Ishikawa (cell line): ENCODE results near the gene C3orf18.

ENCODE experiments used
- CEBPB ChIP-seq: IDR thresholded peaks from 2 replicates; pipeline ENCODE4 v1.6.1; 2012
- CREB1 ChIP-seq: IDR thresholded peaks from 2 replicates; pipeline ENCODE4 v1.6.1; 2012; ENCODE audit warnings: low read depth
- EGR1 ChIP-seq: IDR thresholded peaks from 2 replicates; pipeline ENCODE4 v1.6.1; 2012
- EP300 ChIP-seq: IDR thresholded peaks from 2 replicates; pipeline ENCODE4 v1.6.1; 2012; ENCODE audit warnings: borderline replicate concordance
- FOXM1 ChIP-seq: IDR thresholded peaks from 2 replicates; pipeline ENCODE4 v1.6.1; 2012; ENCODE audit warnings: low read depth, borderline replicate concordance
- NFIC ChIP-seq: IDR thresholded peaks from 2 replicates; pipeline ENCODE4 v1.6.1; 2012
- RAD21 ChIP-seq: IDR thresholded peaks from 2 replicates; pipeline ENCODE4 v1.6.1; 2012; ENCODE audit warnings: low read depth
- TAF1 ChIP-seq: IDR thresholded peaks from 2 replicates; pipeline ENCODE4 v1.6.1; 2012; ENCODE audit warnings: low read depth, mild to moderate bottlenecking
- TCF12 ChIP-seq: IDR thresholded peaks from 2 replicates; pipeline ENCODE4 v1.6.1; 2012; ENCODE audit warnings: low read depth
- TEAD4 ChIP-seq: IDR thresholded peaks from 2 replicates; pipeline ENCODE4 v1.6.1; 2012
- USF1 ChIP-seq: IDR thresholded peaks from 2 replicates; pipeline ENCODE4 v1.6.1; 2012
- YY1 ChIP-seq: IDR thresholded peaks from 2 replicates; pipeline ENCODE4 v1.6.1; 2012; ENCODE audit warnings: low read depth
- ZBTB7A ChIP-seq: IDR thresholded peaks from 2 replicates; pipeline ENCODE4 v1.6.1; 2012; ENCODE audit warnings: low read depth
- TF ChIP-seq, protein P1 (sequence below): IDR thresholded peaks from 2 replicates; pipeline ENCODE4 v1.6.1; 2012; ENCODE audit warnings: low read depth, mild to moderate bottlenecking
- TF ChIP-seq, protein P2 (sequence below): IDR thresholded peaks from 2 replicates; pipeline ENCODE4 v1.6.1; 2012

C3orf18 gene

DNA sequence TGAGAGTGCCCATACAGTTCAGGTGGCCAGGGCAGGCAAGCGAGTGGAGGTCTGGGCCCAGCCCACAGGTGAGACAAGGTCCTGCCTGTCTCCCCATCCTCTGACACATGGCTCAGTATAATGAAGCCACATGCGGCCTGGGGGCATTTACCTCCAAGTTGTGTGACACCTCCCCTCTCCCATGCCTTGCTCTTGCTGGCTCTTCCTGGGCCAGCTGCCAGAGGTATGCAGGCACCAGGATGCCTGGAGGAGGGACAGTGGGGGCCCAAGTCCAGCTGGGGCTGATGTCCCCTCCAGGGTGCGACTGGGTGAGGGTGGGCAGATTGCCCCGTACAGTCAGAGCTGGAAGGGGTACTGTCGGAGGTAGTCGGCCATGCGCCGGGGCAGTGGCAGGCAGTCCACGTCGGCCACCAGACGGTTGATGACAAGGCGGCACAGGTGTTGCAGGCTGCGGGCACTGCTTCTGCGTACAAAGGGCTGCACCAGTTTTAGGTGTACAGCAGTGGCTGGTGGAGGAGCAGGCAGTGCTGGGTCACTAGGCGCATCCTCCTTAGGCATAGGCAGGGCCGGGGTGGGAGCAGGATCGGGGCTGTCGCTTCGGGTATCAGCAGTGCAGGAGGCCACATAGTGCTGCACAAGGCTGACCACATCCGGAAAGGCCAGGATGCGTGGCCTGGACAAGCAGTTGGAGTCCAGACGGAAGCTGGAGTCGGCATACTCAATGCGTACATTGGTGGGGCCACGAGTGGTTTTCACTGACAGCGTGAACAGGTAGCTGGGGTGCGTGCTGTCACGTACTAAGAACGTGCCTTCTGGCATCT lies 39.9 kb upstream of the C3orf18 start:
- TF ChIP-seq EGR1, result no peak
- TF ChIP-seq, protein P1, sequence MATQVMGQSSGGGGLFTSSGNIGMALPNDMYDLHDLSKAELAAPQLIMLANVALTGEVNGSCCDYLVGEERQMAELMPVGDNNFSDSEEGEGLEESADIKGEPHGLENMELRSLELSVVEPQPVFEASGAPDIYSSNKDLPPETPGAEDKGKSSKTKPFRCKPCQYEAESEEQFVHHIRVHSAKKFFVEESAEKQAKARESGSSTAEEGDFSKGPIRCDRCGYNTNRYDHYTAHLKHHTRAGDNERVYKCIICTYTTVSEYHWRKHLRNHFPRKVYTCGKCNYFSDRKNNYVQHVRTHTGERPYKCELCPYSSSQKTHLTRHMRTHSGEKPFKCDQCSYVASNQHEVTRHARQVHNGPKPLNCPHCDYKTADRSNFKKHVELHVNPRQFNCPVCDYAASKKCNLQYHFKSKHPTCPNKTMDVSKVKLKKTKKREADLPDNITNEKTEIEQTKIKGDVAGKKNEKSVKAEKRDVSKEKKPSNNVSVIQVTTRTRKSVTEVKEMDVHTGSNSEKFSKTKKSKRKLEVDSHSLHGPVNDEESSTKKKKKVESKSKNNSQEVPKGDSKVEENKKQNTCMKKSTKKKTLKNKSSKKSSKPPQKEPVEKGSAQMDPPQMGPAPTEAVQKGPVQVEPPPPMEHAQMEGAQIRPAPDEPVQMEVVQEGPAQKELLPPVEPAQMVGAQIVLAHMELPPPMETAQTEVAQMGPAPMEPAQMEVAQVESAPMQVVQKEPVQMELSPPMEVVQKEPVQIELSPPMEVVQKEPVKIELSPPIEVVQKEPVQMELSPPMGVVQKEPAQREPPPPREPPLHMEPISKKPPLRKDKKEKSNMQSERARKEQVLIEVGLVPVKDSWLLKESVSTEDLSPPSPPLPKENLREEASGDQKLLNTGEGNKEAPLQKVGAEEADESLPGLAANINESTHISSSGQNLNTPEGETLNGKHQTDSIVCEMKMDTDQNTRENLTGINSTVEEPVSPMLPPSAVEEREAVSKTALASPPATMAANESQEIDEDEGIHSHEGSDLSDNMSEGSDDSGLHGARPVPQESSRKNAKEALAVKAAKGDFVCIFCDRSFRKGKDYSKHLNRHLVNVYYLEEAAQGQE, result no peak
- no peak for TF ChIP-seq TEAD4
- no peak for TF ChIP-seq ZBTB7A
- no peak for TF ChIP-seq TCF12
- no peak for TF ChIP-seq NFIC
- no peak for TF ChIP-seq USF1
- no peak for TF ChIP-seq CREB1
- TF ChIP-seq FOXM1, result no peak
- TF ChIP-seq CEBPB, result no peak
- no peak for TF ChIP-seq RAD21
- TF ChIP-seq, protein P2, sequence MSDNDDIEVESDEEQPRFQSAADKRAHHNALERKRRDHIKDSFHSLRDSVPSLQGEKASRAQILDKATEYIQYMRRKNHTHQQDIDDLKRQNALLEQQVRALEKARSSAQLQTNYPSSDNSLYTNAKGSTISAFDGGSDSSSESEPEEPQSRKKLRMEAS, result no peak
- TF ChIP-seq TAF1, result no peak
- no peak for TF ChIP-seq YY1
- TF ChIP-seq EP300, result no peak

DNA sequence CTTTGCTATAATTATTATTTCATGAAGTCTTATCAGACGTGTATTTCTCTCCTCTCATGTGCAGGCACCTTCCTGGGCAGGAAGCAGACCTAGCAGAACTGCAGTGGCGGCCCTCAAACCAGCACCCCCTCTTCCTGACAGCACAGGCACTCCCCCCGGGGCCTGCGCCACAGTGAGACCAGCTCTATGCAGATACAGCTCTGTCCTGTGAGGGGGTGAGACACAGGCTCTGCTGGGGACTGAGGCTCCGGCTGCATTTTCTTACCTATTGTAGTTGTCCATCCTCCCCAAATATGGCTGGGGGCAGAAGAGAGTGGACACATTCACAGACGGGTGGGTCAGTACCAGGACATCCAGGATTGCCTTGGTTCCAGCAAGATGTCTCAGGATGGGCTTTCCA lies 39.0 kb upstream of the C3orf18 start:
- no peak for TF ChIP-seq ZBTB7A
- TF ChIP-seq TCF12, result no peak
- TF ChIP-seq, protein P1, result no peak
- no peak for TF ChIP-seq NFIC
- TF ChIP-seq EGR1, result no peak
- no peak for TF ChIP-seq RAD21

- TF ChIP-seq USF1 (0 out of 2 replicates have a peak, but pooled peaks have one; percentile 48), ZBTB7A (no peak), EGR1 (no peak), YY1 (no peak), TEAD4 (no peak)
- TF ChIP-seq, protein P2, result peak; percentile 69; the same call in 1 of the 2 replicates
These were observed 38.4 kb upstream of the C3orf18 start for GRCh38 chr3:50605901-50606326.

- TF ChIP-seq TCF12 (peak; percentile 64), CEBPB (no peak), USF1 (peak; percentile 55; the same call in 1 of the 2 replicates), CREB1 (no peak), EGR1 (no peak), NFIC (peak; percentile 27; the same call in 1 of the 2 replicates), TEAD4 (peak; percentile 13; the same call in 1 of the 2 replicates), FOXM1 (no peak), RAD21 (no peak), EP300 (peak; percentile 72), TAF1 (no peak), YY1 (no peak)
- TF ChIP-seq, protein P1, result no peak
- TF ChIP-seq, protein P2, result peak; percentile 88
These were observed 37.4 kb upstream of the C3orf18 start for GRCh38 chr3:50604628-50605588.
